K562 (cell line): ENCODE results near the gene RPS28. TPM values are rescaled to one million over a fixed set of nuclear protein-coding genes. Genes with fewer than 3 reads are reported as not detected.
A peak's percentile ranks its signal among the peaks of the same experiment; 100 is the strongest.

Experiments
- ATAC-seq: fragments of 200-7000 bp; cut with Tn5 transposase; 3 replicates; pipeline ENCODE4 v1.9.1; 2020; ENCODE audit warnings: moderate library complexity
- BruUV-seq: library from RNA; stranded (reverse); fragments of 400-500 nt; replicated peaks from 2 replicates; lab custom pipeline; 2021; lab: Mats Ljungman, UMichigan
- CTCF ChIA-PET: fragments of 300-600 bp; formaldehyde crosslinking; extraction: SDS; loops from one replicate; lab custom pipeline; 2021; ENCODE audit warnings: low intra/inter-chr PET ratio; lab: Yijun Ruan, JAX
- POLR2A ChIA-PET: fragments of 300-600, 350-650 bp; sonication (Branson Sonifier 250); formaldehyde crosslinking; extraction: SDS; loops from one replicate; lab custom pipeline; 2021; ENCODE audit warnings: antibody characterized with exemption, inconsistent platforms; lab: Yijun Ruan, JAX
- DNase-seq, 4 experiments: peaks; one replicate each; pipeline versions ENCODE4 v3.0.0 to v3.0.0-alpha.2; 2011 to 2018; ENCODE audit warnings: low spot score in 3 of 4, mixed read lengths in 3 of 4; ENCODE audit errors: extremely low read depth in 1 of 4
- FAIRE-seq: peaks from 2 replicates; lab custom pipeline; 2011; peaks lifted over from hg19 to GRCh38; lab: Jason Lieb, UNC
- H2AFZ ChIP-seq: 2 replicates; pipeline ENCODE4 v1.6.0; 2011; ENCODE audit warnings: low read depth, low read length, control low read depth, inconsistent platforms
- H3K27ac ChIP-seq: fragments of 200-600 bp; 3 replicates; pipeline ENCODE4 v1.8.0; 2011; ENCODE audit warnings: low read depth, mild to moderate bottlenecking, control low read depth, inconsistent platforms, low read length, moderate library complexity, mixed read lengths; ENCODE audit errors: extremely low read depth
- H3K27me3 ChIP-seq, 2 experiments: fragments of 300-600 bp in 1 of 2; 2 replicates in 1 of 2; 3 replicates in 1 of 2; pipeline versions ENCODE4 v1.6.0 to v1.8.0; 2011; ENCODE audit warnings: inconsistent platforms in 2 of 2, low read length in 2 of 2, mild to moderate bottlenecking in 1 of 2, mixed read lengths in 1 of 2, moderate library complexity in 1 of 2; ENCODE audit not compliant: control insufficient read depth in 2 of 2, insufficient read depth in 2 of 2
- H3K36me3 ChIP-seq: fragments of 300-600 bp; 3 replicates; pipeline ENCODE4 v1.8.0; 2011; ENCODE audit warnings: mild to moderate bottlenecking, low read length, inconsistent platforms; ENCODE audit not compliant: control insufficient read depth, insufficient read depth
- H3K4me1 ChIP-seq, 2 experiments: fragments of 200-600 bp in 1 of 2; replicated peaks in 1 of 2; 2 replicates in 1 of 2; 3 replicates in 1 of 2; pipeline versions ENCODE4 v1.5.1 to v1.8.0; 2011; ENCODE audit warnings: inconsistent platforms in 2 of 2, low read length in 2 of 2, mild to moderate bottlenecking in 1 of 2, mixed read lengths in 1 of 2, moderate library complexity in 1 of 2; ENCODE audit not compliant: control insufficient read depth in 2 of 2, insufficient read depth in 2 of 2
- H3K4me2 ChIP-seq: 2 replicates; pipeline ENCODE4 v1.6.1; 2011; ENCODE audit warnings: low read length, control low read depth, inconsistent platforms, mixed read lengths; ENCODE audit not compliant: insufficient read depth
- H3K4me3 ChIP-seq: fragments of 200-600 bp; sonication (generic), shearing (Covaris generic); 2 replicates; pipeline ENCODE4 v1.5.1; 2016; ENCODE audit warnings: control low read depth, inconsistent platforms
- H3K79me2 ChIP-seq: fragments of 200-600 bp; 3 replicates; pipeline ENCODE4 v1.8.0; 2011; ENCODE audit warnings: low read length, inconsistent platforms; ENCODE audit not compliant: control insufficient read depth, insufficient read depth
- H3K9ac ChIP-seq, 2 experiments: 2 replicates each; pipeline versions ENCODE4 v1.6.0 to v1.6.1; 2011; ENCODE audit warnings: low read depth in 2 of 2, low read length in 2 of 2, control low read depth in 1 of 2, inconsistent platforms in 1 of 2, mild to moderate bottlenecking in 1 of 2, mixed read lengths in 1 of 2; ENCODE audit not compliant: insufficient read depth in 1 of 2
- H3K9me1 ChIP-seq: one replicate; pipeline ENCODE4 v1.6.0; 2011; ENCODE audit warnings: inconsistent platforms, mild to moderate bottlenecking, low read length, moderate library complexity; ENCODE audit not compliant: control insufficient read depth, insufficient read depth
- H3K9me3 ChIP-seq: replicated peaks from 2 replicates; pipeline ENCODE4 v1.5.1; 2011; ENCODE audit warnings: low read depth, low read length, inconsistent platforms; ENCODE audit not compliant: control insufficient read depth, insufficient read depth
- H4K20me1 ChIP-seq: replicated peaks from 2 replicates; pipeline ENCODE4 v1.6.1; 2011; ENCODE audit warnings: low read length, inconsistent platforms, mixed read lengths; ENCODE audit not compliant: control insufficient read depth, insufficient read depth
- CBFA2T2 ChIP-seq: fragments of 450-650 bp; conservative IDR thresholded peaks from 2 replicates; pipeline ENCODE4 v1.6.1; 2017; ENCODE audit warnings: mild to moderate bottlenecking
- CC2D1A ChIP-seq: fragments of 450-650 bp; IDR thresholded peaks from 2 replicates; pipeline ENCODE4 v1.6.1; 2017; ENCODE audit warnings: mild to moderate bottlenecking
- EP400 ChIP-seq: fragments of 450-650 bp; IDR thresholded peaks from 2 replicates; pipeline ENCODE4 v1.6.1; 2017; ENCODE audit warnings: antibody characterized with exemption, mild to moderate bottlenecking, moderate library complexity
- HDAC1 ChIP-seq, 2 experiments: fragments of 450-650 bp; IDR thresholded peaks; 2 replicates each; pipeline ENCODE4 v1.6.1; 2016 to 2017; ENCODE audit warnings: inconsistent platforms in 1 of 2, mild to moderate bottlenecking in 1 of 2, moderate library complexity in 1 of 2
- HDAC2 ChIP-seq: fragments of 450-650 bp; IDR thresholded peaks from 2 replicates; pipeline ENCODE4 v1.6.1; 2016; ENCODE audit warnings: mild to moderate bottlenecking
- HMGN3 ChIP-seq: IDR thresholded peaks from 2 replicates; pipeline ENCODE4 v1.6.1; 2011; ENCODE audit warnings: borderline replicate concordance, low read depth, mild to moderate bottlenecking, mixed read lengths, low read length; ENCODE audit not compliant: insufficient read length; ENCODE audit errors: extremely low read depth
- KDM5B ChIP-seq: fragments of 200-600 bp; sonication (generic); IDR thresholded peaks from 2 replicates; pipeline ENCODE4 v1.6.1; 2012; ENCODE audit warnings: low read depth, mild to moderate bottlenecking, moderate library complexity, low read length, control low read depth, inconsistent platforms; ENCODE audit not compliant: insufficient replicate concordance
- MIER1 ChIP-seq: fragments of 450-650 bp; IDR thresholded peaks from 2 replicates; pipeline ENCODE4 v1.6.1; 2016; ENCODE audit warnings: antibody characterized with exemption, mild to moderate bottlenecking, low read depth
- POLR2A ChIP-seq: fragments of 450-650 bp; conservative IDR thresholded peaks from 2 replicates; pipeline ENCODE4 v1.6.1; 2016
- RBM17 ChIP-seq: fragments of 200-400 bp; formaldehyde crosslinking; IDR thresholded peaks from 2 replicates; pipeline ENCODE4 v1.6.1; 2017; ENCODE audit warnings: low read depth, mild to moderate bottlenecking, low read length, borderline replicate concordance
- RCOR1 ChIP-seq, 2 experiments: IDR thresholded peaks; 2 replicates each; pipeline ENCODE4 v1.6.1; 2012; ENCODE audit warnings: low read depth in 2 of 2, low read length in 2 of 2, borderline replicate concordance in 1 of 2, improper control_type of control experiment in 1 of 2
- SIN3A ChIP-seq, 2 experiments: fragments of 150-350 bp in 1 of 2; IDR thresholded peaks; 2 replicates each; pipeline ENCODE4 v1.6.1; 2011 to 2016; ENCODE audit warnings: borderline replicate concordance in 2 of 2, low read depth in 2 of 2, low read length in 2 of 2, mild to moderate bottlenecking in 2 of 2, moderate library complexity in 2 of 2; ENCODE audit not compliant: control insufficient read depth in 1 of 2
- UBTF ChIP-seq, 2 experiments: IDR thresholded peaks; 2 replicates each; pipeline ENCODE4 v1.6.1; 2012; ENCODE audit warnings: improper control_type of control experiment in 2 of 2, low read depth in 2 of 2, low read length in 2 of 2, borderline replicate concordance in 1 of 2
- ZBTB9 ChIP-seq: fragments of 450-650 bp; formaldehyde crosslinking; IDR thresholded peaks from 2 replicates; pipeline ENCODE4 v1.4.0; 2020; ENCODE audit warnings: mild to moderate bottlenecking, moderate library complexity
- ZNF75A ChIP-seq: fragments of 450-650 bp; formaldehyde crosslinking; IDR thresholded peaks from 2 replicates; pipeline ENCODE4 v1.4.0; 2020; ENCODE audit warnings: mild to moderate bottlenecking
- WGBS: fragments of 100-300 bp; shearing (Covaris generic); methylation state at CpG from one replicate; pipeline ENCODE4 v1.1.6; 2016; ENCODE audit warnings: low coverage, mixed read lengths; ENCODE audit not compliant: insufficient coverage; ENCODE audit errors: missing lambda C conversion rate; 5-methylcytosine and 5-hydroxymethylcytosine counted together
- in situ Hi-C: fragments of 300-500 bp; cut with MboI; formaldehyde crosslinking; loops from 4 replicates; pipeline ENCODE4 v1.15.0; 2018; ENCODE audit warnings: inconsistent platforms, mixed read lengths
- intact Hi-C: fragments of 100-400 bp; cut with micrococcal nuclease; formaldehyde crosslinking; loops from 2 replicates; pipeline ENCODE4 v1.14.2; 2022
- polyA plus RNA-seq, 8 experiments: library from polyadenylated mRNA; depleted of rRNA in 4 of 8; stranded (reverse) in 5 of 8; unstranded in 3 of 8; fragments of >200 nt; fragmentation: Nextera tagmentation in 2 of 8; fragmentation: Illumina TruSeq in 1 of 8; extraction: Ambion mirVana in 2 of 8; extraction: Trizol in 1 of 8; gene quantifications; 2 replicates each; pipeline versions ENCODE4 v1.2.1 to v1.2.3, GENCODE V29; 2011 to 2014; ENCODE audit warnings: inconsistent platforms in 1 of 8, missing spikeins in 1 of 8
- total RNA-seq, 7 experiments: library from RNA; depleted of rRNA in 6 of 7; stranded (reverse); fragments of >200 nt in 6 of 7; fragmentation: Illumina TruSeq in 2 of 7; extraction: Trizol in 2 of 7; gene quantifications; 2 replicates each; pipeline versions ENCODE4 v1.2.1 to v1.2.3, GENCODE V29; 2011 to 2021; ENCODE audit warnings: low replicate concordance in 1 of 7
- TF ChIP-seq, protein P1 (sequence below), 2 experiments: fragments of 450-650 bp in 1 of 2; sonication (generic) in 1 of 2; formaldehyde crosslinking; conservative IDR thresholded peaks; 2 replicates each; pipeline versions ENCODE4 v1.4.0 to v1.8.1; 2020 to 2022; ENCODE audit warnings: mild to moderate bottlenecking in 1 of 2, missing genetic modification reagents in 1 of 2

RPS28 gene
- total and polyA plus RNA-seq, 9 of the 15 experiments (the other 6 are each of a cell fraction or from before 2014, with no cell fraction given): 165 to 2,827 (median 1,303) TPM

- ATAC-seq: peak; percentile 95
- in situ Hi-C loops: no loop called here
- peak in 1 of 2 experiments; percentile 44; a peak in 1 of 4 replicates for TF ChIP-seq SIN3A (IDR thresholded peaks at IDR 0.05; ENCODE audit: borderline replicate concordance in 2 of 2, control insufficient read depth in 1 of 2, low read depth in 2 of 2, low read length in 2 of 2)
- 0 out of 2 replicates have a peak, but pooled peaks have one; percentile 40 for TF ChIP-seq CC2D1A
- peak; percentile 87 for TF ChIP-seq HDAC2
- peak; percentile 59 for TF ChIP-seq HMGN3
- peak; percentile 48 for TF ChIP-seq KDM5B
- 0 out of 2 replicates have a peak, but pooled peaks have one; percentile 19 for TF ChIP-seq ZBTB9 (CRISPR knock-in tag)
- TF ChIP-seq RCOR1 (IDR thresholded peaks at IDR 0.05; ENCODE audit: borderline replicate concordance in 1 of 2, low read depth in 2 of 2, low read length in 2 of 2): peak in 1 of 2 experiments; percentile 80; a peak in 1 of 4 replicates
- TF ChIP-seq UBTF (IDR thresholded peaks at IDR 0.05; ENCODE audit: borderline replicate concordance in 1 of 2, low read depth in 2 of 2, low read length in 2 of 2): peak; percentile 23 to 36; a peak in 1 of 4 replicates
- TF ChIP-seq POLR2A: peak; percentile 47; the same call in 1 of the 2 replicates
- TF ChIP-seq, protein P1, sequence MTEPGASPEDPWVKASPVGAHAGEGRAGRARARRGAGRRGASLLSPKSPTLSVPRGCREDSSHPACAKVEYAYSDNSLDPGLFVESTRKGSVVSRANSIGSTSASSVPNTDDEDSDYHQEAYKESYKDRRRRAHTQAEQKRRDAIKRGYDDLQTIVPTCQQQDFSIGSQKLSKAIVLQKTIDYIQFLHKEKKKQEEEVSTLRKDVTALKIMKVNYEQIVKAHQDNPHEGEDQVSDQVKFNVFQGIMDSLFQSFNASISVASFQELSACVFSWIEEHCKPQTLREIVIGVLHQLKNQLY (CRISPR knock-in tag; conservative IDR thresholded peaks at IDR 0.05): no peak
- peak in 1 of 2 experiments; percentile 65; a peak in 2 of 4 replicates for TF ChIP-seq HDAC1 (IDR thresholded peaks at IDR 0.05)
- TF ChIP-seq MIER1: peak; percentile 50; the same call in 1 of the 2 replicates
- no peak for TF ChIP-seq ZNF75A (CRISPR knock-in tag)
- TF ChIP-seq EP400: peak; percentile 40; the same call in 1 of the 2 replicates
- TF ChIP-seq RBM17: no peak
- TF ChIP-seq CBFA2T2: peak; percentile 69
Observed at GRCh38 chr19:8371011-8371804, 49.9 kb downstream of the RPS28 start.

More at GRCh38 chr19:8371011-8371804, 49.9 kb downstream of the RPS28 start:
- peak overlapping the region; percentile 64 for H3K4me2 ChIP-seq
- ChIA-PET POLR2A (interaction anchor here (0.6 to 1.9 kb wide), 7 partner anchors 8 to 81 kb away, joined by 3 to 7 read pairs (median 3); no protein-coding TSS in a partner anchor), CTCF (no interaction called here)
- no peaks in the 10 kb centered on the region for H3K79me2 ChIP-seq
- peak; percentile 79 to 88 (median 84) for DNase-seq
- no peak overlapping the region for H3K4me3 ChIP-seq
- peak; percentile 93 for FAIRE-seq
- no peaks in the 10 kb centered on the region for H3K36me3 ChIP-seq
- no peaks in the 10 kb centered on the region for H3K9me1 ChIP-seq
- H3K9ac ChIP-seq: peak overlapping the region; percentile 32 to 89; a peak in 3 of 4 replicates
- H4K20me1 ChIP-seq: no peaks in the 10 kb centered on the region
- peak overlapping the region; percentile 74 for H2AFZ ChIP-seq
- no peaks in the 10 kb centered on the region; the same call in 1 of the 2 replicates for H3K9me3 ChIP-seq
- 22% methylated on average over 27 of the region's 28 CpGs for WGBS
- no TSS peak for BruUV-seq
- H3K27ac ChIP-seq: peak overlapping the region; percentile 49; the same call in 2 of the 3 replicates
- peaks cover 22 to 43% of the 10 kb centered on the region in 2 experiments for H3K4me1 ChIP-seq
- intact Hi-C loops: no loop called here
- H3K27me3 ChIP-seq: peaks cover 0 to 2% of the 10 kb centered on the region in 2 experiments; a peak in 1 of 5 replicates
